Right forelimb (tissue), 1 donor: ENCODE measurements around the gene USP13.
"Not testable (repeated sequence)": the region's sequence is repeated elsewhere in the genome, so short reads cannot be mapped to it uniquely, and the experiment has no call there.

Experiments
- DNase-seq: peaks from one replicate; pipeline ENCODE4 v3.0.0-alpha.2; 2018

The USP13 gene

GRCh38 chr3:179738998-179739397, 86.2 kb downstream of the USP13 start:
- no peak for DNase-seq

GRCh38 chr3:179739816-179740594, 87.2 kb downstream of the USP13 start:
- no peak for DNase-seq

GRCh38 chr3:179743913-179744312, 91.1 kb downstream of the USP13 start:
- no peak for DNase-seq

- DNase-seq, result no peak
Measured at GRCh38 chr3:179744667-179745066, 91.8 kb downstream of the USP13 start.

GRCh38 chr3:179745079-179745478, 92.2 kb downstream of the USP13 start:
- DNase-seq, result no peak

- no peak for DNase-seq
Measured at GRCh38 chr3:179745716-179746115, 92.9 kb downstream of the USP13 start.

- DNase-seq, result no peak
Measured at GRCh38 chr3:179750720-179751328, 98.0 kb downstream of the USP13 start.

GRCh38 chr3:179760944-179761343, 108.1 kb downstream of the USP13 start:
- DNase-seq, result no peak

- no peak for DNase-seq
Measured at GRCh38 chr3:179765396-179765795, 112.6 kb downstream of the USP13 start.

- no peak for DNase-seq
Measured at GRCh38 chr3:179766416-179767133, 113.7 kb downstream of the USP13 start.

- no peak for DNase-seq
Measured at GRCh38 chr3:179768080-179768479, 115.2 kb downstream of the USP13 start.

GRCh38 chr3:179769411-179770247, 116.8 kb downstream of the USP13 start:
- DNase-seq, result no peak

GRCh38 chr3:179771797-179772196, 119.0 kb downstream of the USP13 start:
- no peak for DNase-seq

GRCh38 chr3:179772297-179772696, 119.5 kb downstream of the USP13 start:
- DNase-seq, result no peak

- DNase-seq, result no peak
Measured at GRCh38 chr3:179775416-179776122, 122.7 kb downstream of the USP13 start.

- not testable (repeated sequence) for DNase-seq
Measured at GRCh38 chr3:179782841-179783240, 130.0 kb downstream of the USP13 start.

GRCh38 chr3:179788996-179789395, 136.2 kb downstream of the USP13 start:
- DNase-seq, result no peak

- no peak for DNase-seq
Measured at GRCh38 chr3:179791793-179792192, 139.0 kb downstream of the USP13 start.

- DNase-seq, result no peak
Measured at GRCh38 chr3:179794355-179794754, 141.5 kb downstream of the USP13 start.

- DNase-seq, result no peak
Measured at GRCh38 chr3:179796421-179796820, 143.6 kb downstream of the USP13 start.

- DNase-seq, result no peak
Measured at GRCh38 chr3:179797192-179797591, 144.4 kb downstream of the USP13 start.

- no peak for DNase-seq
Measured at GRCh38 chr3:179801263-179801662, 148.4 kb downstream of the USP13 start.
